HL-60/S4 treated with retinoic acid at 250 ng/mL for 4 days and 3 days (cell line): ENCODE data around the gene ATP6V1G1.

Experiments
- in situ Hi-C: fragments of 300-500 bp; cut with MboI; formaldehyde crosslinking; loops from 2 replicates; pipeline ENCODE4 v1.7.0; 2022; ENCODE audit warnings: low sequenced_read_pairs

ATP6V1G1 gene, protein sequence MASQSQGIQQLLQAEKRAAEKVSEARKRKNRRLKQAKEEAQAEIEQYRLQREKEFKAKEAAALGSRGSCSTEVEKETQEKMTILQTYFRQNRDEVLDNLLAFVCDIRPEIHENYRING

GRCh38 chr9:114587345-114588202 is at the start of gene ATP6V1G1:
ATP6V1G1 (plus strand) TSS chr9:114587769; CDS start chr9:114587839, 70 bp downstream.
- in situ Hi-C loops = no loop called here

GRCh38 chr9:114538241-114538640 is 49.3 kb upstream of the ATP6V1G1 start:
- in situ Hi-C loops = no loop called here

DNA sequence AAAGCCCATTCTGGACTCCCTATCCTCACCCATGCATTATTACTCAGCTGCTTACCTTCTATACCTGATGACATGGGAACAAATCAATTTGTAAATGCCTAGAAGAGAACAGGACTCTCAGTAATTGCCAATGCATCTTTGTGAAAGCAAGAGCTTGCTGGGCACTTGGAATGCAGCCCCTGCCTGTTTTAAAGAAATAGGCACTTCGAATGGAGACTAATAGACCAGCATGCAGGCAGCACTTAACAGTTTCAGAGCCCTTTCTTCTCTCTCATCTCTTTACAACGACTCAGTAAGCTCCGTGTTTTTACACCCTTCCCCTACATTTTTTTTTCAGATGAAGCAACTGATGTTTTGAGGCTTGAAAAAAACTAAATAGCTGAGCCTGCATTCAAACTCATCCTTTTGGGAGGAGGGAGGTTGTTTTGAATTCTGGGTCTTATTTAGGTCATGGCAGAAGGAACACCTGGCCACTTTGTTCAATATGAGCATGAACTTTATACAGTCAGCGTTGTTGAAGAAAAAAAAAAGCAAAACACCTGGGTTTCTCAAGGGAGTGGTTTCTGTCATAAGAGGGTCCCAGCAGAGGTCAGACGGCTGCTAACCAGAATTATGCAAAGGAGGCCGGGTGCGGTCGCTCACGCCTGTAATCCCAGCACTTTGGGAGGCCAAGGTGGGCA is 47.7 kb upstream of the ATP6V1G1 start:
- in situ Hi-C loops = no loop called here

- in situ Hi-C loops = no loop called here
Measured at GRCh38 chr9:114545055-114545454, 42.5 kb upstream of the ATP6V1G1 start.

GRCh38 chr9:114546851-114547250 is 40.7 kb upstream of the ATP6V1G1 start:
- in situ Hi-C loops = no loop called here

GRCh38 chr9:114549697-114550330 is 37.8 kb upstream of the ATP6V1G1 start:
- in situ Hi-C loops = no loop called here

GRCh38 chr9:114551750-114552685 is 35.6 kb upstream of the ATP6V1G1 start:
- in situ Hi-C loops = no loop called here

- in situ Hi-C loops = no loop called here
Measured at GRCh38 chr9:114552706-114553105, 34.9 kb upstream of the ATP6V1G1 start.

DNA sequence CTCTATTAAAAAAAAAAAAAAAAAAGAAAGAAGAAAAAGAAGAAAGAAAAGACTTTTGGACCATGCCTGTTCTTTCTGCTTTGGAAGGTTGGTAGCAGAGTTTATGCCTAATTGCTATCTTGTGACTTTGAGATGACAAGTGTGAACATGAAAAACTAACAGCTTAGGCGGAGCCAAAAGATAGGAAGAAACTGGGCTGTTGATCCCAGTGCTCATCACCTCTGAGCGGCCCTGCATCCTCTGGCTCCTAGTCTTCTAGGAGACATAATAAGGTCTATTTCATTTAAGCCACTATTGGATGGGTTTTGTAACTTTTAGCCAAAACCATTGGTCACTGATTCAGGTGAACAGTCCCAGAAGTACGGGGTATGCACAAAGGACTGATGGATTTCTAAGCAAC is 34.4 kb upstream of the ATP6V1G1 start:
- in situ Hi-C loops = no loop called here

DNA sequence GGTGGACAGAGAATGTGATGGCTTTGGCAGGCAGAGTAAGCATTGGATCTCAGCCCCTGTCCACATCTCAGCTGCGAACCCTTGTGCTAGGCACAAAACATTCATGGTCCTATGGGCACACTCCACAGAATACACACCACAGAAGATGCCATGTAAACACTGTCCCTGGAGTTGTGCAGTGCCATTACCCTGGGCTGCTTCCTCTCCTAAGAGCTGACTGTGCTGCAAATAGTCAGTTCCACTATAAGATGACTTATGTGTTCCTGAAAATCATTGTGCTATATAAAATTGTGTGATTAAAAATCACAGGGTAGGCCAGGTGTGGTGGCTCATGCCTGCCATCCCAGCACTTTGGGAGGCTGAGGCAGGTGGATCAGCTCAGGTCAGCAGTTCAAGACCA is 31.9 kb upstream of the ATP6V1G1 start:
- in situ Hi-C loops = no loop called here

- in situ Hi-C loops = no loop called here
Measured at GRCh38 chr9:114558027-114558675, 29.4 kb upstream of the ATP6V1G1 start.

- in situ Hi-C loops = no loop called here
Measured at GRCh38 chr9:114559830-114560513, 27.6 kb upstream of the ATP6V1G1 start.

- in situ Hi-C loops = no loop called here
Measured at GRCh38 chr9:114560956-114561355, 26.6 kb upstream of the ATP6V1G1 start.

- in situ Hi-C loops = no loop called here
Measured at GRCh38 chr9:114561771-114562170, 25.8 kb upstream of the ATP6V1G1 start.

GRCh38 chr9:114565204-114565603 is 22.4 kb upstream of the ATP6V1G1 start:
- in situ Hi-C loops = no loop called here

- in situ Hi-C loops = no loop called here
Measured at GRCh38 chr9:114570742-114571141, 16.8 kb upstream of the ATP6V1G1 start.

DNA sequence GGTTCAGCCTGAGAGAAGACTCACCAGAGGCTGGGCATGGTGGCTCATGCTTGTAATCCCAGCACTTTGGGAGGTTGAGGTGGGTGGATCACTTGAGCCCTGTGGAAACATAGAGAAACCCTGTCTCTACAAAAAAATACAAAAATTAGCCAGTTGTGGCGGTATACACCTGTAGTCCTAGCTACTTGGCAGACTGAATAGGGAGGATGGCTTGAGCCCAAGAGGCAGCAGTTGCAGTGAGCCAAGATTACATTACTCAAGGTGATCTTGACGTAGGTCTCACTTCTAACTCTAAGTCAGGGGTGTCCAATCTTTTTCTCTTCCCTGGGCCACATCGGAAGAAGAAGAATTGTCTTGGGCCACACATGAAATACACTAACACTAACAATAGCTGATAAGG is 16.2 kb upstream of the ATP6V1G1 start:
- in situ Hi-C loops = no loop called here

DNA sequence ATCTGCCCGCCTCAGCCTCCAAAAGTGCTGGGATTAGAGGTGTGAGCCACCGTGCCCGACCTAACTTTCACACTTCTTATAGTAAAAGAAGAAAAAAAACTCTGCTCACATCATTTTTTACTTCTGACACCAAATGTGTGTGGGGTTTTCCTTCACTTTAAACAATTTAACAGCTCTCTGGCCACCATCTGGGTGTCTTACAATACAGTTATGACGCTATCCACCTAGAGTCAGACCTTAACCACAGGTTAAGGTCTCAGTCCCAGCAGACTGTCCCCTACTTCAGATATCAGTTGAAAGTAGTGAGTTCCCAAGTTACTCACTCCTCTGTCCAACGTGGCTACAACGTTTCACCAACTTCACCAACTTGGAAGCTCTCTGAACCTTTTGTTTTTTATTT is 15.4 kb upstream of the ATP6V1G1 start:
- in situ Hi-C loops = no loop called here

DNA sequence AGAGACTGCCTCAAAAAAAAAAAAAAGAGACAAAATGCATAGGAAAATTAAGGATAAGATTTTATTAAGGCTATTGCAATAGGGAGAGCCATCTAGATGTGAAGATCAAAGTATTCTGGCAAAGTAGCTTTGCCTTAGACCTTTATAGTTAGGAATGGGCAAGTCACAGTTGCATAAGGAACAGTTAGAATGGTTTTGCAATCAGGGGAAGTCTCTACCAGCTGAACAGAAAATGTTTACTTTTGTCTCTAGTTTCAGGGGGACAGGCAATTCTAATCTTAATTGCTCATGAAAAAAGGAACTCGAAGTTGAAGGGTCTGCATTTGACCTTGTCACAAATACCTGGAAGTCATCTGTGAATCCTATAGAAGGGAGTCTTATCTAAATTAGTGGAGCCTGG is 13.1 kb upstream of the ATP6V1G1 start:
- in situ Hi-C loops = no loop called here
